SK-N-SH (cell line): ENCODE measurements around the gene EP400. TPM values are rescaled to one million over a fixed set of nuclear protein-coding genes. Genes with fewer than 3 reads are reported as not detected.

ENCODE experiments used
- CTCF ChIA-PET: fragments of 300-600, 350-600 bp; formaldehyde crosslinking; extraction: SDS; loops from one replicate; lab custom pipeline; 2021; lab: Yijun Ruan, JAX
- POLR2A ChIA-PET: fragments of 350-600 bp; sonication (Branson Sonifier 250); formaldehyde crosslinking; extraction: SDS; loops from one replicate; lab custom pipeline; 2020; ENCODE audit warnings: antibody characterized with exemption, inconsistent platforms; lab: Yijun Ruan, JAX
- DNase-seq: peaks from one replicate; pipeline ENCODE4 v3.0.0; 2012
- H2AFZ ChIP-seq: fragments of 200-600 bp; sonication (generic); 2 replicates; pipeline ENCODE4 v1.8.1; 2016; ENCODE audit warnings: antibody characterized with exemption, mild to moderate bottlenecking, low read depth
- H3F3A ChIP-seq: fragments of 200-600 bp; sonication (generic); replicated peaks from 2 replicates; pipeline ENCODE3; 2016; ENCODE audit warnings: antibody characterized with exemption, mild to moderate bottlenecking; ENCODE audit not compliant: insufficient read depth
- H3K27ac ChIP-seq, 2 experiments: fragments of 200-500 bp in 1 of 2; fragments of 200-600 bp in 1 of 2; sonication (Bioruptor generic) in 1 of 2; sonication (generic), shearing (Covaris generic) in 1 of 2; 2 replicates each; pipeline versions ENCODE4 v1.5.1 to v1.6.1; 2014 to 2016; ENCODE audit warnings: low read depth in 2 of 2, inconsistent platforms in 1 of 2, low read length in 1 of 2, mild to moderate bottlenecking in 1 of 2, mixed read lengths in 1 of 2
- H3K27me3 ChIP-seq: fragments of 200-600 bp; sonication (generic), shearing (Covaris generic); 2 replicates; pipeline ENCODE4 v1.6.1; 2016; ENCODE audit warnings: mixed run types; ENCODE audit not compliant: insufficient read depth
- H3K36me3 ChIP-seq, 2 experiments: fragments of 200-500 bp in 1 of 2; fragments of 200-600 bp in 1 of 2; sonication (Bioruptor generic) in 1 of 2; sonication (generic) in 1 of 2; replicated peaks in 1 of 2; 2 replicates each; pipeline versions ENCODE3 to v1.5.1; 2014 to 2016; ENCODE audit warnings: low read length in 1 of 2, mild to moderate bottlenecking in 1 of 2; ENCODE audit not compliant: insufficient read depth in 2 of 2, control insufficient read depth in 1 of 2
- H3K4me1 ChIP-seq, 2 experiments: fragments of 200-500 bp in 1 of 2; fragments of 200-600 bp in 1 of 2; sonication (Bioruptor generic) in 1 of 2; sonication (generic), shearing (Covaris generic) in 1 of 2; 2 replicates each; pipeline versions ENCODE4 v1.5.1 to v1.6.1; 2014 to 2016; ENCODE audit warnings: low read depth in 1 of 2, low read length in 1 of 2, mixed run types in 1 of 2; ENCODE audit not compliant: insufficient read depth in 2 of 2, control insufficient read depth in 1 of 2
- H3K4me2 ChIP-seq: fragments of 200-600 bp; sonication (generic), shearing (Covaris generic); 2 replicates; pipeline ENCODE4 v1.6.1; 2017; ENCODE audit warnings: mixed run types
- H3K4me3 ChIP-seq, 2 experiments: fragments of 200-500 bp in 1 of 2; fragments of 200-600 bp in 1 of 2; sonication (Bioruptor generic) in 1 of 2; sonication (generic), shearing (Covaris generic) in 1 of 2; 2 replicates each; pipeline versions ENCODE4 v1.5.1 to v1.8.1; 2014 to 2016; ENCODE audit warnings: low read depth in 2 of 2, inconsistent platforms in 1 of 2, low read length in 1 of 2, mild to moderate bottlenecking in 1 of 2, mixed read lengths in 1 of 2, moderate library complexity in 1 of 2
- H3K79me2 ChIP-seq: fragments of 200-600 bp; sonication (generic); 2 replicates; pipeline ENCODE4 v1.8.1; 2017; ENCODE audit warnings: mild to moderate bottlenecking; ENCODE audit not compliant: insufficient read depth
- H3K9ac ChIP-seq: fragments of 200-600 bp; sonication (generic); 2 replicates; pipeline ENCODE4 v1.6.1; 2017; ENCODE audit warnings: mixed run types
- H3K9me2 ChIP-seq: fragments of 200-600 bp; sonication (generic); 2 replicates; pipeline ENCODE4 v1.6.1; 2017; ENCODE audit warnings: mixed run types
- H3K9me3 ChIP-seq: fragments of 200-600 bp; sonication (generic); 2 replicates; pipeline ENCODE4 v1.6.1; 2017; ENCODE audit warnings: mixed run types, mild to moderate bottlenecking, moderate library complexity
- H4K20me1 ChIP-seq: fragments of 200-600 bp; sonication (generic); 2 replicates; pipeline ENCODE4 v1.6.1; 2017; ENCODE audit warnings: mild to moderate bottlenecking, mixed run types; ENCODE audit not compliant: insufficient read depth
- CHD2 ChIP-seq: fragments of 150-350 bp; IDR thresholded peaks from 2 replicates; pipeline ENCODE4 v1.6.1; 2018; ENCODE audit warnings: low read length; ENCODE audit not compliant: partially characterized antibody
- ELF1 ChIP-seq: IDR thresholded peaks from 2 replicates; pipeline ENCODE4 v1.4.0; 2012
- EZH2phosphoT487 ChIP-seq: fragments of 200-600 bp; sonication (generic); IDR thresholded peaks from 2 replicates; pipeline ENCODE4 v1.6.1; 2017; ENCODE audit warnings: low read depth, mixed run types, mild to moderate bottlenecking, antibody characterized with exemption, moderate library complexity, borderline replicate concordance
- FOSL2 ChIP-seq: IDR thresholded peaks from 2 replicates; pipeline ENCODE4 v1.4.0; 2012; ENCODE audit warnings: low read depth, mild to moderate bottlenecking, moderate library complexity, borderline replicate concordance
- GATA2 ChIP-seq: sonication (generic); formaldehyde crosslinking; IDR thresholded peaks from 2 replicates; pipeline ENCODE4 v1.5.0; 2020; ENCODE audit warnings: mild to moderate bottlenecking, missing genetic modification reagents
- MEF2A ChIP-seq: IDR thresholded peaks from 2 replicates; pipeline ENCODE4 v1.4.0; 2012; ENCODE audit warnings: low read depth, borderline replicate concordance
- POLR2AphosphoS5 ChIP-seq: IDR thresholded peaks from 2 replicates; pipeline ENCODE4 v1.6.1; 2012; ENCODE audit warnings: low read depth, low read length
- RFX5 ChIP-seq: IDR thresholded peaks from 2 replicates; pipeline ENCODE4 v1.6.1; 2012; ENCODE audit warnings: mild to moderate bottlenecking, improper control_type of control experiment, low read length
- RXRA ChIP-seq: IDR thresholded peaks from 2 replicates; pipeline ENCODE4 v1.4.0; 2012; ENCODE audit warnings: low read depth, mild to moderate bottlenecking, borderline replicate concordance
- SMC3 ChIP-seq: IDR thresholded peaks from 2 replicates; pipeline ENCODE4 v1.6.1; 2012; ENCODE audit warnings: low read depth, low read length, improper control_type of control experiment
- TAF1 ChIP-seq: IDR thresholded peaks from 2 replicates; pipeline ENCODE4 v1.6.1; 2012; ENCODE audit warnings: low read depth, mild to moderate bottlenecking, low read length, moderate library complexity, borderline replicate concordance
- TEAD4 ChIP-seq: IDR thresholded peaks from 2 replicates; pipeline ENCODE4 v1.4.0; 2012; ENCODE audit warnings: mild to moderate bottlenecking, borderline replicate concordance; ENCODE audit not compliant: insufficient read depth
- YY1 ChIP-seq: IDR thresholded peaks from 2 replicates; pipeline ENCODE4 v1.4.0; 2012; ENCODE audit warnings: low read depth, mild to moderate bottlenecking
- WGBS: methylation state at CpG from one replicate; pipeline ENCODE4 v1.1.6; 2017; ENCODE audit warnings: low lambda C conversion rate; 5-methylcytosine and 5-hydroxymethylcytosine counted together
- polyA plus RNA-seq, 3 experiments: library from polyadenylated mRNA; depleted of rRNA; stranded (reverse); fragments of >200 nt; gene quantifications; 2 replicates each; pipeline ENCODE4 v1.2.3, GENCODE V29; 2012
- TF ChIP-seq, protein P1 (sequence below): fragments of 200-600 bp; sonication (generic); IDR thresholded peaks from 2 replicates; pipeline ENCODE4 v1.6.1; 2017; ENCODE audit warnings: antibody characterized with exemption, mild to moderate bottlenecking, moderate library complexity
- TF ChIP-seq, protein P2 (sequence below): IDR thresholded peaks from 2 replicates; pipeline ENCODE4 v1.6.1; 2012; ENCODE audit warnings: mild to moderate bottlenecking, low read depth, low read length, moderate library complexity
- TF ChIP-seq, protein P3 (sequence below): IDR thresholded peaks from 2 replicates; pipeline ENCODE4 v1.4.0; 2012; ENCODE audit warnings: low read depth, borderline replicate concordance
- TF ChIP-seq, protein P4 (sequence below): fragments of 150-350 bp; IDR thresholded peaks from 2 replicates; pipeline ENCODE4 v1.6.1; 2017; ENCODE audit warnings: antibody characterized with exemption, low read length, low read depth, borderline replicate concordance
- TF ChIP-seq, protein P5 (sequence below): IDR thresholded peaks from 2 replicates; pipeline ENCODE4 v1.4.0; 2012; ENCODE audit warnings: low read depth

The EP400 gene
- polyA plus RNA-seq, 1 of the 3 experiments (the other 2 are of a cell fraction): 7.0 TPM

DNA sequence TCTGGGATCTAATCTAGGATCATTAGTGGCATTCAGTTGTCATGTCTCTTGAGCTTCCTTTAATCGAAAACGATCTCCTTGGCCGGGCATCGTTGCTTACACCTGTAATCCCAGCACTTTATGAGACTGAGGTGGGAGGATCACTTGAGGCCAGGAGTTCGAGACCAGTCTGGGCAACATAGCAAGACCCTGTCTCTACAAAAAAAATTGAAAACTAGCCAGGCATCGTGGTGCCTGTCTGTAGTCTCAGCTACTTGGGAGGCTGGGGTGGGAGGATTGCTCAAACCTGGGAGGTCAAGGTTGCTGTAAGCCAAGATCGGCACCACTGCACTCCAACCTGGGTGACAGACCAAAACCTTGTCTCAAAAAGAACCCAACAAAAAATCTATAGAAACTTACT lies 11.7 kb upstream of the EP400 start:
- DNase-seq: no peak

DNA sequence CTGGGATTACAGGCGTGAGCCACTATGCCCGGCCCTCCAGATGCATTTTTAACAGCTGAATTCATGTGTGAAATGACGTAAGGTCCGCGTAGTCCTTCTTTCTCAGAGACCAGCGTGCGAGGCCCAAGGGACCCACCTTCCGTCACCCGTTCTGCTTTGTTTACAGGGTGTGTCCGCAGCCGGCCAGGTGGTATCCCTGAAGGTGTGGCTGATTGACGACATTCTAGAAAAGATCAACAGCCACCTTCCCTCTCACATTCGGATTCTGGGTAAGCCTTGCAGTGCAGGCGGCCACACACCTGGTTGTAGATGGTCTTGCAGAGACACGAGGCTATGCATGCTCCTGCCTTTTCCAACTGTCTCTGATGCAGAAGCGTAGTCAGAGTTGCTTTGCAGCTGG lies 10.7 kb upstream of the EP400 start:
- Histone ChIP-seq H4K20me1 (no peaks in the 10 kb centered on the region), H3K9me2 (no peaks in the 10 kb centered on the region), H3K4me1 (no peaks in the 10 kb centered on the region), H3K36me3 (peaks cover 3 to 32% of the 10 kb centered on the region in 2 experiments), H3K79me2 (no peaks in the 10 kb centered on the region), H3K9ac (no peak overlapping the region), H3K27ac (no peak overlapping the region), H2AFZ (no peak overlapping the region), H3K9me3 (no peaks in the 10 kb centered on the region), H3K27me3 (no peaks in the 10 kb centered on the region), H3F3A (no peaks in the 10 kb centered on the region), H3K4me2 (no peak overlapping the region), H3K4me3 (no peak overlapping the region)
- POLR2A ChIA-PET: no interaction called here
- DNase-seq: no peak
- 98% methylated on average over 16 of the region's 16 CpGs for WGBS
- CTCF ChIA-PET: no interaction called here
- no peak for TF ChIP-seq TEAD4
- no peak for TF ChIP-seq SMC3
- no peak for TF ChIP-seq TAF1
- no peak for TF ChIP-seq CHD2
- no peak for TF ChIP-seq EZH2phosphoT487
- TF ChIP-seq, protein P1, sequence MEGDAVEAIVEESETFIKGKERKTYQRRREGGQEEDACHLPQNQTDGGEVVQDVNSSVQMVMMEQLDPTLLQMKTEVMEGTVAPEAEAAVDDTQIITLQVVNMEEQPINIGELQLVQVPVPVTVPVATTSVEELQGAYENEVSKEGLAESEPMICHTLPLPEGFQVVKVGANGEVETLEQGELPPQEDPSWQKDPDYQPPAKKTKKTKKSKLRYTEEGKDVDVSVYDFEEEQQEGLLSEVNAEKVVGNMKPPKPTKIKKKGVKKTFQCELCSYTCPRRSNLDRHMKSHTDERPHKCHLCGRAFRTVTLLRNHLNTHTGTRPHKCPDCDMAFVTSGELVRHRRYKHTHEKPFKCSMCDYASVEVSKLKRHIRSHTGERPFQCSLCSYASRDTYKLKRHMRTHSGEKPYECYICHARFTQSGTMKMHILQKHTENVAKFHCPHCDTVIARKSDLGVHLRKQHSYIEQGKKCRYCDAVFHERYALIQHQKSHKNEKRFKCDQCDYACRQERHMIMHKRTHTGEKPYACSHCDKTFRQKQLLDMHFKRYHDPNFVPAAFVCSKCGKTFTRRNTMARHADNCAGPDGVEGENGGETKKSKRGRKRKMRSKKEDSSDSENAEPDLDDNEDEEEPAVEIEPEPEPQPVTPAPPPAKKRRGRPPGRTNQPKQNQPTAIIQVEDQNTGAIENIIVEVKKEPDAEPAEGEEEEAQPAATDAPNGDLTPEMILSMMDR: no peak
- TF ChIP-seq POLR2AphosphoS5: no peak
- TF ChIP-seq, protein P2, sequence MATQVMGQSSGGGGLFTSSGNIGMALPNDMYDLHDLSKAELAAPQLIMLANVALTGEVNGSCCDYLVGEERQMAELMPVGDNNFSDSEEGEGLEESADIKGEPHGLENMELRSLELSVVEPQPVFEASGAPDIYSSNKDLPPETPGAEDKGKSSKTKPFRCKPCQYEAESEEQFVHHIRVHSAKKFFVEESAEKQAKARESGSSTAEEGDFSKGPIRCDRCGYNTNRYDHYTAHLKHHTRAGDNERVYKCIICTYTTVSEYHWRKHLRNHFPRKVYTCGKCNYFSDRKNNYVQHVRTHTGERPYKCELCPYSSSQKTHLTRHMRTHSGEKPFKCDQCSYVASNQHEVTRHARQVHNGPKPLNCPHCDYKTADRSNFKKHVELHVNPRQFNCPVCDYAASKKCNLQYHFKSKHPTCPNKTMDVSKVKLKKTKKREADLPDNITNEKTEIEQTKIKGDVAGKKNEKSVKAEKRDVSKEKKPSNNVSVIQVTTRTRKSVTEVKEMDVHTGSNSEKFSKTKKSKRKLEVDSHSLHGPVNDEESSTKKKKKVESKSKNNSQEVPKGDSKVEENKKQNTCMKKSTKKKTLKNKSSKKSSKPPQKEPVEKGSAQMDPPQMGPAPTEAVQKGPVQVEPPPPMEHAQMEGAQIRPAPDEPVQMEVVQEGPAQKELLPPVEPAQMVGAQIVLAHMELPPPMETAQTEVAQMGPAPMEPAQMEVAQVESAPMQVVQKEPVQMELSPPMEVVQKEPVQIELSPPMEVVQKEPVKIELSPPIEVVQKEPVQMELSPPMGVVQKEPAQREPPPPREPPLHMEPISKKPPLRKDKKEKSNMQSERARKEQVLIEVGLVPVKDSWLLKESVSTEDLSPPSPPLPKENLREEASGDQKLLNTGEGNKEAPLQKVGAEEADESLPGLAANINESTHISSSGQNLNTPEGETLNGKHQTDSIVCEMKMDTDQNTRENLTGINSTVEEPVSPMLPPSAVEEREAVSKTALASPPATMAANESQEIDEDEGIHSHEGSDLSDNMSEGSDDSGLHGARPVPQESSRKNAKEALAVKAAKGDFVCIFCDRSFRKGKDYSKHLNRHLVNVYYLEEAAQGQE: no peak
- TF ChIP-seq RFX5: no peak

More for the DNA sequence above, 11.7 kb upstream of the EP400 start:
- H3K36me3 ChIP-seq: peaks cover 10 to 34% of the 10 kb centered on the region in 2 experiments
- no peak overlapping the region for H3K4me2 ChIP-seq
- no peak for TF ChIP-seq MEF2A
- TF ChIP-seq GATA2: no peak
- TF ChIP-seq, protein P1: no peak
- TF ChIP-seq RXRA: no peak
- TF ChIP-seq ELF1: no peak
- TF ChIP-seq, protein P3, sequence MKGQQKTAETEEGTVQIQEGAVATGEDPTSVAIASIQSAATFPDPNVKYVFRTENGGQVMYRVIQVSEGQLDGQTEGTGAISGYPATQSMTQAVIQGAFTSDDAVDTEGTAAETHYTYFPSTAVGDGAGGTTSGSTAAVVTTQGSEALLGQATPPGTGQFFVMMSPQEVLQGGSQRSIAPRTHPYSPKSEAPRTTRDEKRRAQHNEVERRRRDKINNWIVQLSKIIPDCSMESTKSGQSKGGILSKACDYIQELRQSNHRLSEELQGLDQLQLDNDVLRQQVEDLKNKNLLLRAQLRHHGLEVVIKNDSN: no peak
- no peak for TF ChIP-seq YY1
- TF ChIP-seq CHD2: no peak
- no peak for TF ChIP-seq FOSL2
- TF ChIP-seq, protein P4, sequence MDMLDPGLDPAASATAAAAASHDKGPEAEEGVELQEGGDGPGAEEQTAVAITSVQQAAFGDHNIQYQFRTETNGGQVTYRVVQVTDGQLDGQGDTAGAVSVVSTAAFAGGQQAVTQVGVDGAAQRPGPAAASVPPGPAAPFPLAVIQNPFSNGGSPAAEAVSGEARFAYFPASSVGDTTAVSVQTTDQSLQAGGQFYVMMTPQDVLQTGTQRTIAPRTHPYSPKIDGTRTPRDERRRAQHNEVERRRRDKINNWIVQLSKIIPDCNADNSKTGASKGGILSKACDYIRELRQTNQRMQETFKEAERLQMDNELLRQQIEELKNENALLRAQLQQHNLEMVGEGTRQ: no peak
- TF ChIP-seq, protein P5, sequence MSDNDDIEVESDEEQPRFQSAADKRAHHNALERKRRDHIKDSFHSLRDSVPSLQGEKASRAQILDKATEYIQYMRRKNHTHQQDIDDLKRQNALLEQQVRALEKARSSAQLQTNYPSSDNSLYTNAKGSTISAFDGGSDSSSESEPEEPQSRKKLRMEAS: no peak
- TF ChIP-seq, all 33 proteins: peak for 0
- H3K4me3 ChIP-seq: no peak overlapping the region
- ChIA-PET POLR2A (no interaction called here), CTCF (interaction anchor here (1.3 kb wide), 1 partner anchor 12 kb away, joined by 3 read pairs; the partner anchor contains the start of gene EP400)
- H3K27ac ChIP-seq: no peak overlapping the region
- no peaks in the 10 kb centered on the region for H3K9me2 ChIP-seq
- no peaks in the 10 kb centered on the region for H3K27me3 ChIP-seq
- H3K9me3 ChIP-seq: no peaks in the 10 kb centered on the region
- no peaks in the 10 kb centered on the region for H3K4me1 ChIP-seq
- H3K9ac ChIP-seq: no peak overlapping the region
- no peaks in the 10 kb centered on the region for H3K79me2 ChIP-seq
- no peaks in the 10 kb centered on the region for H4K20me1 ChIP-seq
- 86% methylated on average over 7 of the region's 7 CpGs for WGBS
- no peaks in the 10 kb centered on the region for H3F3A ChIP-seq
- H2AFZ ChIP-seq: no peak overlapping the region
